Activated naive CD8-positive, alpha-beta T cell treated with anti-CD3 and anti-CD28 coated beads, Interleukin-2, amount 50 U/mL, for 24 hours (primary cell): Measurements from ENCODE around the gene TIPARP.

Experiments
- ATAC-seq: fragments of 150-1000 bp; cut with Tn5 transposase; one replicate; pipeline ENCODE4 v1.10.0; 2021
- DNase-seq: peaks from one replicate; pipeline ENCODE4 v3.0.0; 2021
- H3K27ac Mint-ChIP-seq: one replicate; pipeline ENCODE4 v1.8.0; 2021; ENCODE audit warnings: mild to moderate bottlenecking, mixed read lengths
- H3K27me3 Mint-ChIP-seq: one replicate; pipeline ENCODE4 v1.8.0; 2021; ENCODE audit warnings: mixed read lengths
- H3K36me3 Mint-ChIP-seq: one replicate; pipeline ENCODE4 v1.8.0; 2021; ENCODE audit warnings: low read depth, mixed read lengths
- H3K4me1 Mint-ChIP-seq: one replicate; pipeline ENCODE4 v1.8.0; 2021; ENCODE audit warnings: mixed read lengths
- H3K4me3 Mint-ChIP-seq: one replicate; pipeline ENCODE4 v1.8.0; 2021; ENCODE audit warnings: mild to moderate bottlenecking, moderate library complexity, mixed read lengths
- H3K9me3 Mint-ChIP-seq: one replicate; pipeline ENCODE4 v1.8.0; 2021; ENCODE audit warnings: mixed read lengths

Gene TIPARP

DNA sequence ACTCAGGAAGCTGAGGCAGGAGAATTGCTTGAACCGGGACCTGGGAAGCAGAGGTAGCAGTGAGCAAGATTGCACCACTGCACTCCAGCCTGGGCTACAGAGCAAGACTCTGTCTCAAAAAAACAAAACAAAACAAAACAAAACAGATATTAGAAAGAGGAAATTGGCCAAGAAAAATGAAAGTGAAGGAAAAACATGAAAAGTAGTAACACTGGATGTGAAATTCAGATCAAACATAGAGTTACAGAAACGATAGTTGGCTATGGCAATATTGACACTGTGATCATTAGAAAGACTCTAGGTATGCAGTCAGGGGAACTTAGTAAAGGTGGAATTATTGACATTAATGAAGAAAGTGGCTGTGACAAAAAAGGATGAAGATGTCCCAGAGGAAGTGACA is 13.2 kb upstream of the TIPARP start:
- Mint-ChIP-seq H3K27me3 (no peaks in the 10 kb centered on the region), H3K36me3 (no peaks in the 10 kb centered on the region), H3K27ac (peak overlapping the region; percentile 11), H3K4me3 (no peak overlapping the region), H3K9me3 (no peaks in the 10 kb centered on the region), H3K4me1 (peaks cover 28% of the 10 kb centered on the region)
- ATAC-seq (no peak), DNase-seq (no peak)

DNA sequence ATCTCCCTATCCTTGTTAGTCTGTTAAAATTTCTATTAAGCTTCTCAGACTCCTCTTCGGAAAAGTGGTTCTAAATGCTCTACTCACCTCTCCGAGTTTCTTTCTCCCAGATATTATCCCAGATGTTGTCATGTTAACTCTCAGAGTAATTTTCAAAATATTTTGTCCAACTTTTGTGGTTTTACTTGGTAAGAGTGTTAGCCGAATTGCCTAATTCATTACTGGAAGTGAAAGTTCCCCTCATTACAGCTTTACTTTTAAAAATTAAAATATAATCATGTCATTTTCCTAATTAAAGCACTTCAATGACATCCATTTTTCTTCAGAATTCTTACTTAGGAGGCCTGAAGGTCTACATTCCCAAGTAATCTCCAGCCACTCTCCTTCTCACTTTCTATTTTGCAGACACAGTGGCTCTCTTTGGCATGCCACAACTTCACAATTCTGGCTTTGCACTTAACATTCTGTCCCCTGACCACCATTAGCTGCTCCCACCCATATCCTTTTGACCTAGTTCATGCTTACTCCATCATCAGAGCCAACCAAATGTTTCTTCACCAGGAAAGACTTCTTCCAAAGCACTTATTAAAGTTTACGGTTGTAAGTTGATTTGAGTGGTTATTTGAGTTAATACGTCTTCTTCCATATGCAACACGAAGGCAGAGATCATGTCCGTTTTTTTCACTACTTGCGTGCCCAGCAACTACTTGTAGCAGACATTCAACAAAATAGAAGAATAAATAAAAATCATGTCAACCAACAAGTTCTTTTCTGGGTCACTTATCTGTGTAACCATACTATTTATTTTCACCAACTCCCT is 10.2 kb upstream of the TIPARP start:
- ATAC-seq = no peak
- peaks cover 45% of the 10 kb centered on the region for H3K4me1 Mint-ChIP-seq

DNA sequence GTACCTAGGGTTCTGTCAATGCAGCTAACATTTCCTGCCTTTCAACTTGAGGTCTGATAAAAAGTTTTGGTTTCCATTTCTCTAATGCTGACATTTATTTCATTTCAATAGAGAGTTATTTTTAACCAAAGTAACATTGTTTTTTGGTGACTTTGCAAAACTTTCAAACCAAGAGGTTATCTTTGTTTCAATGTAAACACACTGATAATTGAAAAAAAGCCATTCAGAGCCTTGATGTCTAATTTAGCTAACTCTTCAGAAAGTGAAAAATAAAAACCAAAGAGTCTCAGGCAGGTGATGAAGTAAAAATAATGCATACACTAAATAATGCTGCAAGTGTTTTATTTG is 9.6 kb upstream of the TIPARP start:
- Mint-ChIP-seq H3K9me3 (no peaks in the 10 kb centered on the region), H3K36me3 (no peaks in the 10 kb centered on the region), H3K27ac (peak overlapping the region; percentile 34), H3K4me3 (peak overlapping the region; percentile 12), H3K27me3 (no peaks in the 10 kb centered on the region), H3K4me1 (peaks cover 45% of the 10 kb centered on the region)
- DNase-seq (no peak), ATAC-seq (peak; percentile 56)

More for the DNA sequence above, 10.2 kb upstream of the TIPARP start:
- Mint-ChIP-seq H3K9me3 (no peaks in the 10 kb centered on the region), H3K27me3 (no peaks in the 10 kb centered on the region), H3K36me3 (no peaks in the 10 kb centered on the region), H3K4me3 (peak overlapping the region; percentile 12), H3K27ac (peak overlapping the region; percentile 34)
- DNase-seq = no peak

DNA sequence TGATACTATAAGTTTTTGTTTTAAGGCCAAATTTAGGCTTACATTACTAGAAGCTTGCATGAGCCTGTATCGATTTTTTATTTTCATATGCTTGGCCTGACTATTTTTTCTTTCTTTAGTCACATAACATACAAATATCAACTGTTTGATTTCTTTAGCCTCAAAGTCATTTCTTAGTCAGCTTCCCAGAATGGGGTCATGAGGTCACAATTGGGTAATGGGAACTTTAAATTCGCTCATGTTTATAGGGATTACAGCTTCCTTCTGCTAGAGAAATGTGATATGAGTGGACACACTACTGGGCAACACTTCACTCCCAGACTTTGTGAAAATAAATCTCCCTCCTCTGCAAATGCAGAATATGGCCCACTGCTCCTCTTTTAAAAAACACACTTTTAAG is 9.1 kb upstream of the TIPARP start:
- H3K4me3 Mint-ChIP-seq = no peak overlapping the region
- DNase-seq (no peak), ATAC-seq (no peak)
- H3K36me3 Mint-ChIP-seq = no peaks in the 10 kb centered on the region
- peaks cover 45% of the 10 kb centered on the region for H3K4me1 Mint-ChIP-seq
- no peaks in the 10 kb centered on the region for H3K9me3 Mint-ChIP-seq
- no peaks in the 10 kb centered on the region for H3K27me3 Mint-ChIP-seq
- H3K27ac Mint-ChIP-seq = peak overlapping the region; percentile 34

DNA sequence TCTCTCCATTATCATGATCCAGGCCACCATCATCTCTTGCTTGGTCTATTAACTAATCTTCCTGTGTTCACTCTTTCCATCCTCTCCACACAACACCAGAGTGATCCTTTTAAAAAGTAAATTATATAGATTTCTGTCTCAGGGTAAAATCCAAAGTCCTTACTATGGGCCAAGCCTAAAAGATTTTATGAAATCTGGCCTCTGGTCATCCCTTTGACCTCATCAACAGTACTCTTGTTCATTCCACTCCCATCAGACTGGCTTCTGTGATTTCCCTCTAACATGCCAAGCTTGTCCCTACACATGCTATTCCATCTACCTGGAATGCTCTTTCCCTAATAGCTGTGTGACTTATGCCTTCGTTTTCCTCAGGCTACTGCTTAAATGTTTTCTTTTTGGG is 8.3 kb upstream of the TIPARP start:
- peak overlapping the region; percentile 7 for H3K27ac Mint-ChIP-seq

DNA sequence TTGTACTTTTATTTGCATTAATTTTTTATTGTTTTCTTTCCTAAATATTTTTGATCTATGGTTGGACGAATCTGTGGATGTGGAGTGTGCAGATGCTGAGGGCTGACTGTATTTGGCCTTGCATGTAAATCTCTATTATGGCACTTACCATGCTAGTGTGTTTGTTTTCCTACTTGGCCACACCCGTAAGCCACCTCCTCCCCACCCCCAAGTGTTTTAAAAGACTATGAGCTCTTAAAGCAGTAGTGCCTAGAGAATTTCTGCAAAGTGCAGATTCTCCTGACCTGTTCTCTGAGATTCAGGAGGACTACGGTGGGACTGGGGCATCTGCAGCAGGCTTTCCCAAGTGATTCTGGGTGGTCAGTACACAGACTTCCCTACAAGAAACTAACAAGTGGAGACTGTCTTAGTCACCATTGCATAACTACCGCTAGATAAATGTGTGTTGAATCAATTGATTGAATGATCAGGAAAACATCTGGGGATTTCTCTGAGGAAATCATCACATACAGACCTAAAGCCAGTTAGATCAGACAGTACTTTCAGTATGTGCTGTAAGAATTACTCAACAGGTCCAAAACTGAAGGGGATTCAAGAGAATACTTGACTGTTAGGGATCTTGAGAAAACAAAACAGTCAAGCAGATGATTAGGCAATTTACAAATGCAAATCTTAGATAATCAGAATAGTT is 6.2 kb upstream of the TIPARP start:
- H3K27me3 Mint-ChIP-seq = no peaks in the 10 kb centered on the region
- no peaks in the 10 kb centered on the region for H3K9me3 Mint-ChIP-seq
- no peaks in the 10 kb centered on the region for H3K36me3 Mint-ChIP-seq
- ATAC-seq (peak; percentile 24), DNase-seq (no peak)
- peaks cover 38% of the 10 kb centered on the region for H3K4me1 Mint-ChIP-seq
- no peak overlapping the region for H3K4me3 Mint-ChIP-seq
- H3K27ac Mint-ChIP-seq = no peak overlapping the region

More for the DNA sequence above, 8.3 kb upstream of the TIPARP start:
- ATAC-seq = no peak
- Mint-ChIP-seq H3K27me3 (no peaks in the 10 kb centered on the region), H3K4me3 (no peak overlapping the region), H3K4me1 (peaks cover 44% of the 10 kb centered on the region), H3K9me3 (no peaks in the 10 kb centered on the region), H3K36me3 (no peaks in the 10 kb centered on the region)
- DNase-seq = no peak

DNA sequence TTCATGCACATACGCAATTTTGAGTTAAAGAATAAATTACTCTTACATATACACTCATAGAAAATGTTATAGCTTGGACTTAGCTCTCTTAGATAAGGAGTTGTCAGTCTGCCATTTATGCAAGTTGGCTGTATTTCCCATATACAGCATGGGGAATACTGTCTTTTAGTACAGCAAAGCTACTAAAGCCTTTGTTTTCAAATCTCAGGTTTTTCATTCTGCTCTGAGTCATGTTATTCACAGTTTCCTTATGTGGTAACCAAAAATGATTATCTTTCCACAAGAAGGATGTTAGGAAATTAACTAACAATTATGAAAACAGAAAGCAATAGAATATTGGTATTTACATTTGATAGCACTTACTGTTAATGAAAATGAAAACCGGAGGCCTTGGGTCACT is 4.3 kb upstream of the TIPARP start:
- Mint-ChIP-seq H3K9me3 (no peaks in the 10 kb centered on the region), H3K36me3 (no peaks in the 10 kb centered on the region), H3K27me3 (no peaks in the 10 kb centered on the region), H3K4me3 (no peak overlapping the region), H3K27ac (no peak overlapping the region), H3K4me1 (peaks cover 36% of the 10 kb centered on the region)
- DNase-seq (no peak), ATAC-seq (no peak)

DNA sequence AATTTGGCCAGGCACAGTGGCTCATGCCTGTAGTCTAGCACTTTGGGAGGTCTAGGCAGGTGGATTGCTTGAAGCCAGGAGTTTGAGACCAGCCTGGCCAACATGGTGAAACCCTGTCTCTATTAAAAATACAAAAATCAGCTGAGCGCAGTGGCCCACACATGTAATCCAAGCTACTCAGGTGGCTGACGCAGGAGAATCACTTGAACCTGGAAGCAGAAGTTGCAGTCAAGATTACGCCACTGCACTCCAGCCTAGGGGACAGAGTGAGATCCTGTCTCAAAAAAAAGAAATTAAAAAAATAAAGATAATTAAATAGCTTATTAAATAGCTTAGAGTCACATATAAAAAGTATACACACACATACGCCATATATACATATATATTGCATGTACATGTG is 3.7 kb upstream of the TIPARP start:
- H3K27me3 Mint-ChIP-seq = no peaks in the 10 kb centered on the region
- peaks cover 30% of the 10 kb centered on the region for H3K4me1 Mint-ChIP-seq
- H3K36me3 Mint-ChIP-seq = no peaks in the 10 kb centered on the region
- ATAC-seq (no peak), DNase-seq (no peak)
- no peak overlapping the region for H3K4me3 Mint-ChIP-seq
- H3K27ac Mint-ChIP-seq = no peak overlapping the region
- no peaks in the 10 kb centered on the region for H3K9me3 Mint-ChIP-seq

DNA sequence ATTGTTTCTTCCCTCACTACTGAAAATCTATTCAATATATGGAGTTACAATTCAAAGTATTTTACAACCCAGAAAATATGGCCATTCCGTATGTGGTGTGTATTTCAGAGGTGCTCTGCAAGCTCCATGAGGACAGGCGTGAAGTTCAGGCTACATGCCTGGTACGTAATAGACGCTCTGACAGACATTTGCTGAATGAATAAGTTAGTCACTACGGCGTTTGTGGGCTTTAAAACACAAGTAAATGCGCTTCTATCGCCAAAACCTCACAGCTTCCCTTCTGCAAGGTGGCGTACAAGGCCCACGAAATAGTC is 701 bp upstream of the TIPARP start:
- peak overlapping the region; percentile 95 for H3K4me3 Mint-ChIP-seq
- H3K4me1 Mint-ChIP-seq = peaks cover 44% of the 10 kb centered on the region
- no peaks in the 10 kb centered on the region for H3K27me3 Mint-ChIP-seq
- H3K9me3 Mint-ChIP-seq = no peaks in the 10 kb centered on the region
- no peak for DNase-seq
- no peak for ATAC-seq
- H3K36me3 Mint-ChIP-seq = peaks cover 17% of the 10 kb centered on the region
- peak overlapping the region; percentile 95 for H3K27ac Mint-ChIP-seq

DNA sequence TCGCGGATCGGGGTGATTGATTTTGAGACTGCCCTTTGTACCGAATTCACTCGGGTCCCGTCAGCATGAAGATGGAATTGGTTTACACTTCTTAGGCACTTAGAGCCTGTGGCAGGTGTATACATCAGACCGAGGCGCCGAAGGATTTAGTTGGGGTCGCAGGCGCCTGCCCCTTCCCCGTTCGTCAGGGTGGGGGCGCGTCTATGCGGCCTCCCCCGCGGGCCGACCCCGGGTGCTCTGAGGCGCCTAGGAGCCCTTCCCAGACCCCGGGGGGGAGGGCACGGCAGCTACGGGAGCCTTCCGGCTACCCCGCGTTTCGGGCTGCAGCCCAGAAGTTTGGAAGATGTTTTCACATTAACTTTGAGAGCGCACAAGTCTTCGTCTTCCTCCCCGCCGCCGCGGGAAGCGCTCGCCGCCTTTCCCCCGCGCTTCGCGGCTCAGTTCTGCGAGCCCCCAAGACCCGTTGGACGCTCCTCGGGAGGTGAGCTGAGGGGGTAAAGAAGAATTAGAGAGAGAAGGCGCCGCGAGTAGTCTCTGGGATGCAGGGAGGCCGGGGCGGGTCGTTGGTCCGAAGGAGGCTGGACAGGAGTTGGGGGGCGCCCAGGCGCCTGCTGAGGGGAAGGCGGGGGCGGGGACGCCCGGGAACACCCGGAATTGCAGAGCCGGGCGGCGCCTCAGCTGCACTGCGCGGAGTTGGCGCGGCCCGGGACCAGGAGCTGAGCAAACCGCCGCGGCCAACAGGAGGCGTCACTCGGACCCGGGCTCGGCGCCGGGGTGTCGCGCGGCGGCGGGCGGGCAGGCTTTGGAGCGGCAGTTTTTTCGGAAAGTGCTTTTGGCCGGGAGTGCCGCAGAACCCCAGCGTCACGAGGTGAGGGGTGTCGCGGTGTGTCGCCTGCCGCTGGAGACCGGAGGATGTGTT is 780 bp downstream of the TIPARP start:
- no peak for ATAC-seq
- peaks cover 50% of the 10 kb centered on the region for H3K4me1 Mint-ChIP-seq
- H3K27me3 Mint-ChIP-seq = no peaks in the 10 kb centered on the region
- peak; percentile 61 for DNase-seq
- no peaks in the 10 kb centered on the region for H3K9me3 Mint-ChIP-seq
- H3K4me3 Mint-ChIP-seq = peak overlapping the region; percentile 95
- H3K27ac Mint-ChIP-seq = peak overlapping the region; percentile 70
- peaks cover 27% of the 10 kb centered on the region for H3K36me3 Mint-ChIP-seq

DNA sequence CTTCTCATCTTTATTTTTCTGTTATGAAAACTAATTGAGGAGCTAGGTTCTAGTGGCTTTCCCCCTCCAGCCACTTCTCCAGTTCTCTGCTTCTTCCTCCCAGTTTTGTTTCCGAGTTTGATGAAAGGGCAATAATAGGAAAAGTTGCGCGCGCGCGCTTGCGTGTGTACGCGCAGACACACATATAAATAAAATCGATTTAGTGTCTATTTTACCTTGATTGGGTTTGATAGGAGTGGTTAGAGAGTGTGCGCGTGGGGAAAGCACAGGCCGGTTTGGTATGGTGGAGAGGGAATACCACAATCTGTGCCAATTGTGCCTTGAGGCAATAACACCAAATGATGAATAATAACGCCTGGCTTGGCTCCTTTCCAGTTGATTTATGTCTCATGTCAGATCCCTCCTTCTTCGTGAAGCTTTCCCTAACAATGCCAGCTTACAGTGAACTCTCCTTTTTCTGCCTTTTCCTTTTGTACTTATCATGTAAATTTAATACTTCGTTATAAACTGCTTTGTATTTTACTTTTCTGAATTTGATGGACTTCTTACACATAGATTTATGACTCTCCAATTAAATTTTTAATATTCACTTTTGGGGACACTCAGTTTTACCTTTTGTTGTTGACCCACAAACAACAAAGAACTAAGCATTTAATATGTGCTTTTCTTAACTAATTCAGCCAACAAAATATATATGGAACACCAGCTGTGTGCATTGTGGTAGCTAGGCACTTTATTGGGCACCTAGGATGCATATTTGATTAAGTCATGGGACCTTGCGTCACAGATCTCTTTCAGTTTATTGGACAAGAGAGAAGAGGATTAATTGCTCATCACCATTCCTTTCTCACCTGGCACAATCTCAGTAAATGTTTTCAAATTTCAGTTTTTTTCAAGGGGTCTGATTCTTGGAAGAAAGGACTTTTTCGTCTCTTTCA is 1.7 kb downstream of the TIPARP start:
- DNase-seq = peak; percentile 34
- peaks cover 59% of the 10 kb centered on the region for H3K4me1 Mint-ChIP-seq
- H3K4me3 Mint-ChIP-seq = peak overlapping the region; percentile 95
- H3K27me3 Mint-ChIP-seq = no peaks in the 10 kb centered on the region
- no peaks in the 10 kb centered on the region for H3K9me3 Mint-ChIP-seq
- peak overlapping the region; percentile 70 for H3K27ac Mint-ChIP-seq
- H3K36me3 Mint-ChIP-seq = peaks cover 36% of the 10 kb centered on the region
- ATAC-seq = no peak

DNA sequence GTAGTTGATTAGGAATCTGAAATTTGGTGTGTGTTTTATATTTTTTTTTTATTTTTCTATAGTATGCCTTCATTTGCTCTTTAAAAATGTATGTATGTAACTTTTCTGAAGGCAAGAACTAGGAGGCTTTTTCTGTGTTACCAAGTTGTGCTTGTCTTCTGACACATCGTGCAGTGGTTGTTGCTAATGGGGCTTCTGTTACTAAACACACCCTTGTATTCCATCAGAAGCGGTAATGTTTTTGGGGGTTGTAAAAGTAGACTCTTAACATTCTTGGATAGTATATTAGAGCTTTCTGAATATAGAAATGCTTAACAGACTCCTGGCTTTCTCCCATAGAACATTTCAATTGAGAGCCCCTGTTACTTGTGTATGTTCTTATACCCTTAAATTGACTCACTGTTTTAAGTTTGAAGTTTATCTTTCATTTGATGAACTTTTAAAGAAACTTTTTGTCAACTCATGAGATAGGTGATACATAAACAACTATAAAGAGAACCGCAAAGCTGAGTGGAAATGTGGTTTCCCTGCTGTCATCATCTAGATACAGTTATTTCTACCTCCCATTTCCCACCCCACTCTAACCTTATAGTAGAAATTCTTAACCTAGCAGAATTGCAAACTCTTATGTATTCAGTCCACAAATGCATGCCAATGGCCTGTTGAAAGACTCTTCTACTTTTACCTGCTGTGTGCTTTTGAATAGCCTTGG is 2.5 kb downstream of the TIPARP start:
- no peaks in the 10 kb centered on the region for H3K9me3 Mint-ChIP-seq
- H3K4me1 Mint-ChIP-seq = peaks cover 67% of the 10 kb centered on the region
- ATAC-seq (no peak), DNase-seq (no peak)
- no peaks in the 10 kb centered on the region for H3K27me3 Mint-ChIP-seq
- H3K4me3 Mint-ChIP-seq = peak overlapping the region; percentile 95
- peaks cover 38% of the 10 kb centered on the region for H3K36me3 Mint-ChIP-seq
- H3K27ac Mint-ChIP-seq = peak overlapping the region; percentile 70

DNA sequence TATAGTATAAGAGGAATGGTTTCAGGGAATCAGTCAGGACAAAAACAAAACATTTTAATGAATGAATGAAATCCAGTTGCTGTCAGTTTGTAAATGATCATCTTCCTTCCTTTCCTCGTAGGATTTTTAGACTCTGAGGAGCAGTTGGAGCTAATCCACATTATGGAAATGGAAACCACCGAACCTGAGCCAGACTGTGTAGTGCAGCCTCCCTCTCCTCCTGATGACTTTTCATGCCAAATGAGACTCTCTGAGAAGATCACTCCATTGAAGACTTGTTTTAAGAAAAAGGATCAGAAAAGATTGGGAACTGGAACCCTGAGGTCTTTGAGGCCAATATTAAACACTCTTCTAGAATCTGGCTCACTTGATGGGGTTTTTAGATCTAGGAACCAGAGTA is 3.1 kb downstream of the TIPARP start:
- no peaks in the 10 kb centered on the region for H3K27me3 Mint-ChIP-seq
- H3K27ac Mint-ChIP-seq = no peak overlapping the region
- DNase-seq (no peak), ATAC-seq (no peak)
- H3K9me3 Mint-ChIP-seq = no peaks in the 10 kb centered on the region
- H3K4me3 Mint-ChIP-seq = no peak overlapping the region
- H3K36me3 Mint-ChIP-seq = peaks cover 38% of the 10 kb centered on the region
- H3K4me1 Mint-ChIP-seq = peaks cover 73% of the 10 kb centered on the region
